HG02884 (cell line): ENCODE measurements around the gene PGC.

Source experiments
- ATAC-seq: cut with Tn5 transposase; IDR thresholded peaks from one replicate; pipeline ENCODE4 v1.9.1; 2021; ENCODE audit warnings: mild to moderate bottlenecking, moderate library complexity; ENCODE audit not compliant: unreplicated experiment

PGC gene

GRCh38 chr6:41748542-41748941 is 1.3 kb upstream of the PGC start:
- ATAC-seq = no peak

GRCh38 chr6:41748102-41748477 is 893 bp upstream of the PGC start:
- no peak for ATAC-seq

GRCh38 chr6:41746107-41746506 is 1.1 kb downstream of the PGC start:
- ATAC-seq = no peak

GRCh38 chr6:41744236-41744787 is 2.9 kb downstream of the PGC start:
- ATAC-seq = no peak

DNA sequence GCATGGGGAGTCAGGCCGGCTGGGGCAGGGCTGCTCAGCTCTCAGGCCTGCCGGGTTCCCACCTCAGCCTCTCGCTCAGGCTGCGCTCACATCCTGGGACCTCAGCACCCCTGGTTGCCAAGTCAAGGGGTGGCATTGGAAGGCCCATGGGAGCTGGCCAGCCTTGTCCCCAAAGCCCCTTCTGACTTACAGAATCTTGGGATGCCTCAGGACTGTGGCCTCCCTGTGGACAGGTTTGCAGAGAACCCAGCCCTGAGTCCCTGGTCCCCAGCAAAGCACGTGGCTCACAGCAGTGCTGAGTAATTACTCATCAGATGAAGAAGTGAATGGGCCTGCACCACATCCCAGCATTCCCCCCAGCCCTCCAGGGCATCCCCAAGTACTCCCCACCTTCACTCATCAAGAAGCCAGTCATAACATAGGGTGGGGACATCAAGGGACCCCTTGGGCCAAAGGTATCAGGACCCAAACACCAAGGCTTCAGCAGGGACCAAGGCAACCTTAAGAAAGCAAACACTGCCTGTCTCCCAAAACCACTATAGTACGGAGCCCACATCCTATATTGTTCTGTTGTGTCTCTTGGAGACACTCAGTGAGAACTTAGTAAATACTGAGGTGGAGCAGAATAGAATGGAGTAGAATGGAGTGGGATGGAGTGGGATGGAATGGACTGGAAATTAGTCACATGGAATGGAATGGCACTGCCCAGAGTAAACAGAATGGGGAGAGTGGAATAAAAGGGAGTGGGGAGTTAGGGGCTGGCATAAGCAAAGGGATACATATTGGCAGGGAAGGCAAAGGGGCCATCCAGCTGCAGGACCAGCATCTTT is 3.6 kb downstream of the PGC start:
- ATAC-seq = no peak

DNA sequence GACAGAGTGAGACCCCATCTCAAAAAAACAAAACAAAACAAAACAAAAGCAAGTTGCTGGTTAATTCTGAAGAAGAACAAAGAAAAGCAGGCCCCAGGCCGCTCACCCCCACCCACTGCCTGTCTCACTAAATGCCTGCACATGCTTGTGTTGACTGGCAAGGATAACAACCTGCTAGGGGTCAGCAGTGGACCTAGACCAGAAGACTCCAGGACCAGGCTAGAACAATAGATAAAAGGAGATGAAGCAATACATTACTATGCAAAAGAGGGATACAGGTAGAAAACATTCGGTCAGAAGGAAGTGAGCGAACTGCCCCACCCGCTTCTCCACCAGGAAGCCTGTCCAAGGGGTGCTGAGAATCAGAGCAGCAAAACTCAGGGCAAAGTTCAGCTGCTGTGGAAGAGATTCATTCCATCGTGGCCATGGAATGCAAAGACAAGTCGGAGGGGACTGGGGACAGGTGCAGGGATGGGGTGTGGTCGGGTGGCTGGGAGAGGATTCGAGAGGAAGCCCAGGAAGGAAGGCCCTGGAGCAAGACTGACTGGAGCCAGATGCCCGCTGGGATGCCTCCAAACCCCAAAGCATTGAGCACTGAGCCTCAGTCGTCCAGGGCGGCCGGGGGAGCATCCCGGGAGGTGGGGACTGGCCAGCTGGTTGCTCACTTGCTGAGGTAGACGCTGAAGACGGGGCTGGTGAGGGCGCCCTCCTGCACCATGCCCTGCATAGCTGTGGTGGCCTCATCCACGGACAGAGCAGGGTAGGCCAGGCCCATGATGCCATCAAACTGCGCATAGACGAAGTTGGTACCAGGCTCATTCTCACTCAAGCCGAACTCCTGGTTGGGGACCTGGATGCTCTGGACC is 5.3 kb downstream of the PGC start:
- ATAC-seq = no peak

DNA sequence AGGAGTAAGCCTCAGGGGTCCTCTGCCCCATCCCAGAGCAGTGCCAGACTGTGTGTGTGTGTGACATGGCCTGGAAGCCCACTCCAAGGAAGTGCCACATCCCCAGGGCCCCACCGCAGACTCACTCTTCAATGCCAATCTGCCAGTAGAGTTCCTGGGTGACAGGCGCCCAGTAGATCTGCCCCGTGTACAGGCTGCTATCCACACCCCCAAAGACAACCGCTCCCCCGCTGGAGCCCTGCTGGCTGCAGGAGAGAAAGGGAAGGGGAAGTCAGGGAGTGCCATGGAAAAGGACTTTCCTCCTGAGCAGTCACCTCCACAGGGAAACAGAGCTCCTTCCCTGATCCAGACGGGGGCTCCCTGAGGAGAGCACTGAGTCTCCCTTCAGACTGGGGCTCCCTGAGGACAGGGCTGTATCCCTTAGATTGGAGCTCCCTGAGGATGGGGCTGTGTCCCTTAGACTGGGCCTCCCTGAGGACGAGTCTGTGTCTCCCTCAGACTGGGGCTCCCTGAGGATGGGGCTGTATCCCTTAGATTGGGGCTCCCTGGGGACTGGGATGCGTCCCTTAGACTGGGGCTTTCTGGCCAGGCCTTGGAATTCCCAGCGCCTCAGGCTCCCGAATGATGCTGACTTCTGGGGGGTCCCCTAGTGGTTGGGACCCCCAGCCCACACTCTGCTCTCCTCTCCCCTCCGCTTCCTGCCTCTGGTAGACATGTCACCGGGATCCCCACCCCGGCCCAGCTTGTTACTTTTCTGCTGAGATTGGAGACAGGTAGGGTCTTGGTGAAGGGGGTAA is 6.6 kb downstream of the PGC start:
- ATAC-seq = no peak

- ATAC-seq = no peak
Observed at GRCh38 chr6:41739041-41739440, 8.2 kb downstream of the PGC start.

DNA sequence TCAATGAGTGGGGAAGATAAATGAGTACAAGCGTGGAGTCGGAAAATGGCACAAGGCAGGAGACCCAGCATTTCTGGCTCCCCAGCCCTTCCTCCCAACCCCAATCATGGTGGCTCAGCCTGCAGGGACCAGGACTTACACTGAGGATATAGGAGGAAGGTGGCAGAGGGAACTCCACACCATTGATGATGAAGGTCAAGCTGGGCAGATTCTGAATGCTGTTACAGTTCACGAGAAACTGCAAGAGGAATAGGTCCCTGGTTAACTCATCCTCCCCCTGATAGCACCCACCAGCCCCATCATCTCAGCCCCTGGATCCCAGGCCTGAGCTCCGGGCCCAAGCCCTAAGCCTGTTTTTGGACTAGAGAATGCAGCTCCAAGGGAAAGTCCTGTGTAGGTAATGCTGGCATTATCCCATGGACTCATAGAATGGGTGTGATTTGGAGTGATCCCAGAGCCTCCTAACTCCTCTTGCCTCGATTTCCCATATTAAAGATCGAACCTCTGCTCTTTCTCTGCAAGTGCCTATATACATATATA is 9.5 kb downstream of the PGC start:
- ATAC-seq = no peak

GRCh38 chr6:41736800-41737555 is 10.2 kb downstream of the PGC start:
- ATAC-seq = no peak

DNA sequence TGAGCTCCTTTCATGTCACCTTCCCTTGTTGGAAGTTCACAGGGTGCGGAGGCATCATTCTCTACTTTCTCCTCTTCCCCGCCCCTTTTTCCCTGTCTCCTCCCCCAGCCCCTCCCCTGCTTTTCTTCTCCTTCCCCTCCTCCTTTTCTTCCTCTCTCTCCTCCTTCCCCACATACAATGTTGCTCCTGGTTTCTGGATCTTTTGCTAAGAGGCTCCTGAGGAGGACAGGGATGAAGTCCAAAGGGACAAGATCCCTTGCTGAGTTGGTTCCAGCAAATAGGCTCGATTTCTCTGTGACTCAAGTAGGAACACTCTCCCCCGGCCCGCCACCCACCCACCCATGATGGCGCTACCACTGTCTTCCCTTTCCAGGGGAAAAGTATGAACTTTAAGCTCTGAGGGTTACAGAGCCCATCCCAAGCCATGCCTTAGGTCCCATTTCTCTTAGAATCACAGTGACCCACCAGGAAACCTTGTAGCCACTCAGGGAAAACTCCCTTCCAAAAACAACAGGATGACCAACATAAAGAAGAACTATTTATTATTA is 10.9 kb downstream of the PGC start:
- no peak for ATAC-seq

- ATAC-seq = peak; percentile 40
Observed at GRCh38 chr6:41735427-41736185, 11.6 kb downstream of the PGC start, which contains the start of gene TFEB. TFEB (minus strand) TSS chr6:41735608; CDS start chr6:41691213, 44,395 bp downstream.

DNA sequence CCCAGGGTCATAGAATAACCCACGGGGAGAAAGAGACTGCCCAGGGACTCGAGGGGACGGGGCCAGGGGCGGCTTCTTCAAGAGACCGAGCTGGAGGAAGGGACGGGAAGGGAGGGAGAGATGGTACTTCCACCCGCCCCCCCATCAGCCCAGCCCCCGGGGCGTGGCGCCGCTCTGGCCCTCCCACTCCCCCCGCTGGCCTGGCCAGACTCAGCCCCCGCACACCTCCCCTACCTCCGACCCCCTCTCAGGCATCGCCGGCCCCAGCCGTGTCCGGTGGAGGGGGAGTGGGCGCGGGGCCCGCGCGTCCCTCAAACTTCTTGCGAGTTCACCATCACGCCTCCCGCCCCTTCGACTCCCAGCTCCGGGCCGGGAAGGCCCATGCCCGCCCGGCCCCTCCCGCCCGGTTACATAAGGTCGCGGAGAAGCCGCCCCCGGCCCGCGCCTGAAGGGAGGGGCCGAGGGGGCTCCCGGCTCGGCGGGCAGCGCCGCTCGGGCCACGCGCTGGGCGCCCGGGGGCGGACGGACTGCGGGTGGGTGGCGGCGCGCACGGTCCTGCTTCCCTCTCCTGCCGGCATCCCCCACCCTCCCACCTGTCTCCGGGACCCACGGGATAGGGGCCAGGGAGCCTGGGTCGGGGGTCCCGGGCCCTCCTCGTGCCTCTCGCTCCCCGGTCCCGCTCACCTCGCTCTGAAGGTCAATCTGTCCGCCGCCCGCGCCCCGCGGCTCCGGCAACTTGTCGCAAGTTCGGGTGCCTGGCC is 12.4 kb downstream of the PGC start:
- peak; percentile 17 for ATAC-seq

- ATAC-seq = no peak
Observed at GRCh38 chr6:41733707-41734665, 13.2 kb downstream of the PGC start.

DNA sequence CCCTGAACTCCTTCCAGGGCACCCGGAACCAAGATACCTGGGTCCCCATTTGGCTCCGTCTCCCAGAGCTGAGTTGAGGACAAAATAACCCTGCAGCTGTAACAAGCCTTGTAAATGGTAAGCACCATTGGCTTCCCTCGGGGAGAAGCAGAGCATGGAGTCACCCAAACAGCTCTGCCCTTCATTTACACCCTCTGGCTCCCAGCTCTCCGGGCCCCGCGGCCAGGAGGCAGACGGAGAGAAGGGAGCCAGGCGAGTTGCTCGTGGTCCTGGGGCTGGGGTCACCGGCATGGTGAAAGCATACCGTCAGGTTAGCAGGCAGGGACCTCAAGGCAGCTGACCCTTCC is 13.9 kb downstream of the PGC start:
- ATAC-seq = no peak

- ATAC-seq = peak; percentile 33
Observed at GRCh38 chr6:41732591-41733359, 14.4 kb downstream of the PGC start.
